ENCODE data around the gene NNMT. TPM values are rescaled to one million over a fixed set of nuclear protein-coding genes. Genes with fewer than 3 reads are reported as not detected.

NNMT gene
- total and polyA plus RNA-seq, 2 donors (not counting 3 experiments of a cell fraction or from before 2014, with no cell fraction given) = 330 to 454 TPM

DNA sequence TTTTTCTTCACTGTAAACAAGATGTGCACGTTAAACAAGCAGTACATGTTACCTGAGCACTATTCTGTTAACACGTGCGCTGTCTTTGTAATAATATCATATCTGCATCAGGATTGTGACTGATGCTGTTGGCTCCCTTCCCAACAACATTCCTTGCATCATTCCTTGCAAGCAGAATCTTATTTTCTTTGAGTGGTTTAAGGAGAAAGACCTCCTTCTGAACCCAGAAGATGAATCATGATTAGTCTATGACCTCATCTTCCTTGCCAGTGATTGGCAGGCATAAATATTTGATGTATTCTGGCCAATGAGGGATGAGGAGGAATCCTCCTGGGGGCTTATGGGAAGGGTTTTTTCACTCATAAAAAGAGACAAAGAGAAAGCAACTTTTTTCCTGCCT, 57.9 kb downstream of the NNMT start:
- Histone ChIP-seq H2AFZ (ENCODE audit: low read depth, low read length) (no peak overlapping the region), H3K4me1 (ENCODE audit: control insufficient read depth, extremely low read depth, insufficient read depth, low read length) (peaks cover 7% of the 10 kb centered on the region), H3K27me3 (ENCODE audit: control insufficient read depth in 2 of 2, insufficient read depth in 2 of 2, low read length in 2 of 2) (no peaks in the 10 kb centered on the region), H3K27ac (ENCODE audit: insufficient read depth, low read depth, low read length) (no peak overlapping the region), H3K36me3 (ENCODE audit: control insufficient read depth in 2 of 2, extremely low read depth in 1 of 2, insufficient read depth in 2 of 2, low read length in 2 of 2) (no peaks in the 10 kb centered on the region), H3K9me1 (replicated peaks; ENCODE audit: control insufficient read depth, extremely low read depth, insufficient read depth, low read length) (no peaks in the 10 kb centered on the region), H3K4me2 (ENCODE audit: insufficient read depth, low read length) (no peak overlapping the region), H4K20me1 (replicated peaks; ENCODE audit: control insufficient read depth, extremely low read depth, insufficient read depth, low read length) (no peaks in the 10 kb centered on the region), H3K79me2 (ENCODE audit: control insufficient read depth, insufficient read depth, low read length) (no peaks in the 10 kb centered on the region), H3K4me3 (replicated peaks in 1 of 3; ENCODE audit: insufficient read depth in 1 of 3, low read depth in 1 of 3, low read length in 3 of 3) (no peak overlapping the region), H3K9ac (replicated peaks; ENCODE audit: extremely low read depth, insufficient read depth, low read length) (no peak overlapping the region), H3K9me3 (replicated peaks; ENCODE audit: control insufficient read depth, insufficient read depth, low read length) (no peaks in the 10 kb centered on the region)
- ChIA-PET POLR2A (interaction anchor here (0.9 kb wide), 1 partner anchor 58 kb away, joined by 3 read pairs; the partner anchor contains the start of gene NNMT), CTCF (interaction anchor here (1.2 kb wide), 1 partner anchor 9 kb away, joined by 3 read pairs; no protein-coding TSS in a partner anchor)
- DNase-seq (ENCODE audit: low read depth, low spot score) (peak; percentile 87), FAIRE-seq (peak; percentile 71)
- TF ChIP-seq MAX (IDR thresholded peaks at IDR 0.05; ENCODE audit: insufficient read depth, insufficient read length) (peak; percentile 34), POLR2A (IDR thresholded peaks at IDR 0.05; ENCODE audit: low read depth, low read length) (peak; percentile 34), MYC (IDR thresholded peaks at IDR 0.05; ENCODE audit: low read depth, low read length) (no peak), JUN (IDR thresholded peaks at IDR 0.05; ENCODE audit: borderline replicate concordance, insufficient read depth, insufficient read length, low read depth) (peak; percentile 89), CTCF (IDR thresholded peaks at IDR 0.05; ENCODE audit: extremely low read depth in 1 of 2, insufficient read depth in 1 of 2, low read depth in 1 of 2, low read length in 2 of 2) (no peak), GATA2 (IDR thresholded peaks at IDR 0.05; ENCODE audit: insufficient read depth, insufficient read length, low read depth, low read length) (peak; percentile 32), POLR2AphosphoS5 (IDR thresholded peaks at IDR 0.05; ENCODE audit: insufficient read depth, low read depth, low read length) (peak; percentile 40), EZH2 (IDR thresholded peaks at IDR 0.05; ENCODE audit: borderline replicate concordance, low read depth, low read length, severe bottlenecking) (no peak), FOS (IDR thresholded peaks at IDR 0.05; ENCODE audit: borderline replicate concordance, insufficient read depth, low read length) (peak; percentile 82)
- dilution Hi-C loops (cut with MboI; ENCODE audit: extremely low pct_ligation_motif_present, low sequenced_read_pairs) (no loop called here), intact Hi-C loops (cut with micrococcal nuclease) (loop anchor here (1.0 kb wide), 1 partner anchor 46 kb away; the partner anchor contains the start of genes C11orf71 and RBM7)
- BruUV-seq (replicated peaks) = no TSS peak

Measured in endothelial cell of umbilical vein (primary cell).